HG02588 (cell line): ENCODE results near the gene LCE2B.
"Not testable (repeated sequence)": the region's sequence is repeated elsewhere in the genome, so short reads cannot be mapped to it uniquely, and the experiment has no call there.

Experiments
- ATAC-seq: cut with Tn5 transposase; IDR thresholded peaks from one replicate; pipeline ENCODE4 v1.9.1; 2021; ENCODE audit warnings: mild to moderate bottlenecking, moderate library complexity; ENCODE audit not compliant: unreplicated experiment

LCE2B gene

GRCh38 chr1:152685823-152686222, at the start of gene LCE2B:
TSS of gene LCE2B (plus strand) at chr1:152686123. CDS start at chr1:152686844, 721 bp downstream.
- ATAC-seq: not testable (repeated sequence)

- no peak for ATAC-seq
Observed at GRCh38 chr1:152640351-152640750, 45.6 kb upstream of the LCE2B start.

GRCh38 chr1:152643945-152644344, 42.0 kb upstream of the LCE2B start:
- no peak for ATAC-seq

- no peak for ATAC-seq
Observed at GRCh38 chr1:152645146-152645545, 40.8 kb upstream of the LCE2B start.

GRCh38 chr1:152646656-152647055, 39.3 kb upstream of the LCE2B start:
- no peak for ATAC-seq

GRCh38 chr1:152654110-152654509, 31.8 kb upstream of the LCE2B start:
- no peak for ATAC-seq

GRCh38 chr1:152656459-152656858, 29.5 kb upstream of the LCE2B start:
- ATAC-seq: no peak

- no peak for ATAC-seq
Observed at GRCh38 chr1:152657677-152658076, 28.2 kb upstream of the LCE2B start.

GRCh38 chr1:152658649-152659048, 27.3 kb upstream of the LCE2B start:
- no peak for ATAC-seq

GRCh38 chr1:152663098-152663497, 22.8 kb upstream of the LCE2B start, which contains the start of gene LCE2D:
TSS of gene LCE2D (plus strand) at chr1:152663380. CDS start at chr1:152664106, 726 bp downstream.
- no peak for ATAC-seq

- not testable (repeated sequence) for ATAC-seq
Observed at GRCh38 chr1:152666171-152666570, 19.8 kb upstream of the LCE2B start.

GRCh38 chr1:152667648-152668047, 18.3 kb upstream of the LCE2B start:
- ATAC-seq: no peak

- ATAC-seq: no peak
Observed at GRCh38 chr1:152673016-152673415, 12.9 kb upstream of the LCE2B start.

GRCh38 chr1:152674983-152675382, 10.9 kb upstream of the LCE2B start, which contains the start of gene LCE2C:
TSS of gene LCE2C (plus strand) at chr1:152675279. CDS start at chr1:152676016, 737 bp downstream.
- ATAC-seq: not testable (repeated sequence)

- ATAC-seq: no peak
Observed at GRCh38 chr1:152679459-152679858, 6.5 kb upstream of the LCE2B start.

- no peak for ATAC-seq
Observed at GRCh38 chr1:152681616-152682015, 4.3 kb upstream of the LCE2B start.

GRCh38 chr1:152683846-152684245, 2.1 kb upstream of the LCE2B start:
- no peak for ATAC-seq

GRCh38 chr1:152697701-152698600, 12.0 kb downstream of the LCE2B start, which contains the start of gene LCE2A:
TSS of gene LCE2A (plus strand) at chr1:152698345. CDS start at chr1:152698902, 557 bp downstream.
- no peak for ATAC-seq

GRCh38 chr1:152699746-152700145, 13.8 kb downstream of the LCE2B start:
- no peak for ATAC-seq

GRCh38 chr1:152707860-152708259, 21.9 kb downstream of the LCE2B start, which contains the start of gene LCE4A:
TSS of gene LCE4A (plus strand) at chr1:152708160. CDS start at chr1:152709076, 916 bp downstream.
- ATAC-seq: no peak

- ATAC-seq: no peak
Observed at GRCh38 chr1:152718238-152718637, 32.3 kb downstream of the LCE2B start.

- ATAC-seq: no peak
Observed at GRCh38 chr1:152725261-152725660, 39.3 kb downstream of the LCE2B start.
